Lower leg skin (tissue), 3 donors: Measurements from ENCODE around the gene CSF1R.

Experiments
- POLR2A ChIP-seq, 2 donors: fragments of 450-650 bp; IDR thresholded peaks; one replicate each; pipeline ENCODE4 v1.6.1; 2016 to 2017; ENCODE audit warnings: antibody characterized with exemption in 2 of 2, mild to moderate bottlenecking in 1 of 2, moderate library complexity in 1 of 2
- TF ChIP-seq, protein P1 (sequence below), 3 donors: fragments of 450-650 bp; IDR thresholded peaks; one replicate each; pipeline ENCODE4 v1.5.1; 2016; ENCODE audit warnings: antibody characterized with exemption in 3 of 3, mild to moderate bottlenecking in 3 of 3, moderate library complexity in 2 of 3

DNA sequence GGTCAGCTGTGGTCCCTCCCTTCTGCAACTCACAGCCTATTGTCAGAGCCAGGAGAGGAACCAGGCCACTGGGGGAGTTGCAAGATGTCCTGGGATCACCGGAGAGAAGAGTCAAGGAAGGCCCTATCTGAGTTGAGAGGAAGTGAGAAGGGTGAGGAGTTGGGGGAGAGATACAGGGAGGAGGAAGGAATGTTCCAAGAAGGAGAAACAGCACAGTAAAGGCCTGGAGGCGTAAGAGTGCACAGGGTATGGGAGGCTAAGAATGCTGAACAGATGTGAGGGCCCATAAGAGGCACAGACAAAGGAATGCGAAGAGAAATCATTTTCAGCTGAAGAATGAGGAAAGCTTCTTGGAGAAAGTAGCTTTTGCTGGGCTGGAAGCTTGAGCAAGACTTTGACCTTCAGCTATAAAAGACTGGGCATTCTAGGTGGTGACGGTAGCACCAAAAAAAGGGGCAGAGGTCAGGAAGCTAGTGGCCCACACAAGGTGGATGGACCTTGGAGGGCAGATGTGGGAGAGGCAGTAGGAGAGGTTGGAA lies 21.6 kb upstream of the CSF1R start:
- TF ChIP-seq, protein P1, sequence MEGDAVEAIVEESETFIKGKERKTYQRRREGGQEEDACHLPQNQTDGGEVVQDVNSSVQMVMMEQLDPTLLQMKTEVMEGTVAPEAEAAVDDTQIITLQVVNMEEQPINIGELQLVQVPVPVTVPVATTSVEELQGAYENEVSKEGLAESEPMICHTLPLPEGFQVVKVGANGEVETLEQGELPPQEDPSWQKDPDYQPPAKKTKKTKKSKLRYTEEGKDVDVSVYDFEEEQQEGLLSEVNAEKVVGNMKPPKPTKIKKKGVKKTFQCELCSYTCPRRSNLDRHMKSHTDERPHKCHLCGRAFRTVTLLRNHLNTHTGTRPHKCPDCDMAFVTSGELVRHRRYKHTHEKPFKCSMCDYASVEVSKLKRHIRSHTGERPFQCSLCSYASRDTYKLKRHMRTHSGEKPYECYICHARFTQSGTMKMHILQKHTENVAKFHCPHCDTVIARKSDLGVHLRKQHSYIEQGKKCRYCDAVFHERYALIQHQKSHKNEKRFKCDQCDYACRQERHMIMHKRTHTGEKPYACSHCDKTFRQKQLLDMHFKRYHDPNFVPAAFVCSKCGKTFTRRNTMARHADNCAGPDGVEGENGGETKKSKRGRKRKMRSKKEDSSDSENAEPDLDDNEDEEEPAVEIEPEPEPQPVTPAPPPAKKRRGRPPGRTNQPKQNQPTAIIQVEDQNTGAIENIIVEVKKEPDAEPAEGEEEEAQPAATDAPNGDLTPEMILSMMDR (IDR thresholded peaks at IDR 0.05): no peak
- no peak for TF ChIP-seq POLR2A (IDR thresholded peaks at IDR 0.05)
